HEK293T (cell line): ENCODE results near the gene RFC2.

Source experiments
- ARNT ChIP-seq: fragments of 450-650 bp; IDR thresholded peaks from 2 replicates; pipeline ENCODE4 v1.6.1; 2017; ENCODE audit warnings: mild to moderate bottlenecking
- FOXM1 ChIP-seq: fragments of 450-650 bp; IDR thresholded peaks from 2 replicates; pipeline ENCODE4 v1.6.1; 2017; ENCODE audit warnings: mild to moderate bottlenecking, borderline replicate concordance
- NFRKB ChIP-seq: fragments of 450-650 bp; IDR thresholded peaks from 2 replicates; pipeline ENCODE4 v1.6.1; 2016; ENCODE audit warnings: mild to moderate bottlenecking, moderate library complexity
- SP1 ChIP-seq: fragments of 450-650 bp; IDR thresholded peaks from 2 replicates; pipeline ENCODE4 v1.6.1; 2017
- SUZ12 ChIP-seq: fragments of 450-650 bp; IDR thresholded peaks from 2 replicates; pipeline ENCODE4 v1.6.1; 2016; ENCODE audit warnings: mild to moderate bottlenecking

DNA sequence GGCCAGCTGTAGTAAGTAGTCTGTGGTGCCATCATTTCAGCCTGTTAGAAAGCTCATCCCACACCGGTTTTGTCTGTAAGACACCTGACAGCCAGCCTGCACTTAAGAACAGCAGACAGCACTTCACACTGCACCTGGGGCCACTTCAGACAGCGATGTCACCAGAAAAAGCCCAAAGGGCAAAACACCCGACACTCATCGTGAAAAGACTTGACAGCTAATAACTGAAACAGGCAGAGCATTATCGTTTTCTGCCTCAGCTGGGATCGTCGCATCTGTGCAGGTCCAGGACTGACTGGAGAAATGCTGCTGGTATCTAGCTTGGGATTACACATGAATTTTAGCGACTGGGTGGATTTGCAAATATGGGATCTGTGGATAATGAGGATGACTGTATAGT, 61.1 kb downstream of the RFC2 start:
- TF ChIP-seq FOXM1, result no peak
- TF ChIP-seq ARNT, result no peak
- TF ChIP-seq SP1, result no peak
- TF ChIP-seq SUZ12, result no peak
- no peak for TF ChIP-seq NFRKB
